ENCODE data around the gene GDPD2.

Gene GDPD2

GRCh38 chrX:70476166-70476933 lies 53.2 kb downstream of the GDPD2 start:
- no peak for DNase-seq (ENCODE audit: low spot score)

GRCh38 chrX:70476934-70477733 lies 54.0 kb downstream of the GDPD2 start:
- DNase-seq (ENCODE audit: low spot score): no peak

- peak; percentile 20 for DNase-seq (ENCODE audit: low spot score)
These were observed 54.6 kb downstream of the GDPD2 start for GRCh38 chrX:70477734-70478075.

GRCh38 chrX:70478526-70479245 lies 55.6 kb downstream of the GDPD2 start:
- peak; percentile 48 for DNase-seq (ENCODE audit: low spot score)

GRCh38 chrX:70479247-70479921 lies 56.3 kb downstream of the GDPD2 start:
- DNase-seq (ENCODE audit: low spot score): no peak

GRCh38 chrX:70479922-70480659 lies 57.0 kb downstream of the GDPD2 start:
- peak; percentile 1 for DNase-seq (ENCODE audit: low spot score)

GRCh38 chrX:70480660-70481018 lies 57.5 kb downstream of the GDPD2 start:
- DNase-seq (ENCODE audit: low spot score): no peak

- DNase-seq (ENCODE audit: low spot score): no peak
These were observed 58.6 kb downstream of the GDPD2 start for GRCh38 chrX:70481471-70482270.

- DNase-seq (ENCODE audit: low spot score): no peak
These were observed 59.2 kb downstream of the GDPD2 start for GRCh38 chrX:70482300-70482699.

Measured in cerebellar cortex (tissue), 1 donor.